T47D (cell line): ENCODE measurements around the gene HLA-DOA.

Source experiments
- DNase-seq, 2 experiments: peaks; one replicate each; pipeline versions ENCODE4 v3.0.0 to v3.0.0-alpha.2; 2011 to 2012; ENCODE audit warnings: low read depth in 1 of 2, low spot score in 1 of 2
- JUND ChIP-seq: IDR thresholded peaks from 2 replicates; pipeline ENCODE4 v1.6.1; 2012; ENCODE audit warnings: low read depth
- in situ Hi-C: cut with HindIII; loops from 2 replicates; pipeline ENCODE4 v1.10.0; 2016; ENCODE audit warnings: low sequenced_read_pairs, low pct_unique_long_range_greater_than_20kb

Gene HLA-DOA

GRCh38 chr6:33008944-33009861, at the start of gene HLA-DOA:
TSS of gene HLA-DOA (minus strand) at chr6:33009591.
- in situ Hi-C loops: no loop called here
- no peak for TF ChIP-seq JUND
- no peak for DNase-seq

GRCh38 chr6:33057222-33058150, 48.1 kb upstream of the HLA-DOA start:
- no peak for TF ChIP-seq JUND
- in situ Hi-C loops: no loop called here
- no peak for DNase-seq

- TF ChIP-seq JUND: no peak
- in situ Hi-C loops: no loop called here
- no peak for DNase-seq
These were observed 43.8 kb upstream of the HLA-DOA start for GRCh38 chr6:33053230-33053629.

GRCh38 chr6:33052627-33053026, 43.2 kb upstream of the HLA-DOA start:
- no peak for DNase-seq
- no peak for TF ChIP-seq JUND
- in situ Hi-C loops: no loop called here

- no peak for TF ChIP-seq JUND
- in situ Hi-C loops: no loop called here
- DNase-seq: no peak
These were observed 40.8 kb upstream of the HLA-DOA start for GRCh38 chr6:33050014-33050810.

GRCh38 chr6:33049323-33050013, 40.1 kb upstream of the HLA-DOA start:
- in situ Hi-C loops: no loop called here
- no peak for TF ChIP-seq JUND
- no peak for DNase-seq

- TF ChIP-seq JUND: no peak
- in situ Hi-C loops: no loop called here
- no peak for DNase-seq
These were observed 30.8 kb upstream of the HLA-DOA start for GRCh38 chr6:33040157-33040556.

GRCh38 chr6:33036535-33036934, 27.1 kb upstream of the HLA-DOA start:
- no peak for DNase-seq
- no peak for TF ChIP-seq JUND
- in situ Hi-C loops: no loop called here

GRCh38 chr6:33034554-33034953, 25.2 kb upstream of the HLA-DOA start:
- no peak for DNase-seq
- in situ Hi-C loops: no loop called here
- TF ChIP-seq JUND: no peak

GRCh38 chr6:33030245-33030644, 20.9 kb upstream of the HLA-DOA start:
- no peak for DNase-seq
- in situ Hi-C loops: no loop called here
- no peak for TF ChIP-seq JUND

GRCh38 chr6:33029328-33030184, 20.2 kb upstream of the HLA-DOA start:
- no peak for DNase-seq
- in situ Hi-C loops: no loop called here
- no peak for TF ChIP-seq JUND
